OCI-LY7 (cell line): ENCODE measurements around the gene SGF29. TPM values are rescaled to one million over a fixed set of nuclear protein-coding genes. Genes with fewer than 3 reads are reported as not detected.

ENCODE experiments used
- BruUV-seq: library from RNA; stranded (reverse); fragments of 400-500 nt; replicated peaks from 2 replicates; lab custom pipeline; 2021; lab: Mats Ljungman, UMichigan
- CTCF ChIA-PET: fragments of 300-600 bp; sonication (Branson Sonifier 250); formaldehyde crosslinking; loops from one replicate; lab custom pipeline; 2022; ENCODE audit warnings: antibody characterized with exemption; ENCODE audit not compliant: unreplicated experiment; lab: Charles Lee
- POLR2A ChIA-PET: fragments of 300-600 bp; sonication (Branson Sonifier 250); formaldehyde crosslinking; loops from one replicate; lab custom pipeline; 2022; ENCODE audit warnings: antibody characterized with exemption; lab: Charles Lee
- DNase-seq: peaks from one replicate; pipeline ENCODE4 v3.0.0-alpha.2; 2015; ENCODE audit warnings: low spot score
- H2AFZ ChIP-seq: fragments of 200-600 bp; sonication (generic), shearing (Covaris generic); 2 replicates; pipeline ENCODE4 v1.6.1; 2014; ENCODE audit warnings: mild to moderate bottlenecking, antibody characterized with exemption, low read length, moderate library complexity
- H3K27ac ChIP-seq: fragments of 200-600 bp; sonication (generic); 2 replicates; pipeline ENCODE4 v1.5.1; 2014; ENCODE audit warnings: mixed run types, low read depth, mild to moderate bottlenecking, moderate library complexity, low read length, inconsistent platforms; ENCODE audit not compliant: poor library complexity, severe bottlenecking
- H3K36me3 ChIP-seq: fragments of 200-600 bp; sonication (generic); 2 replicates; pipeline ENCODE4 v1.6.1; 2014; ENCODE audit warnings: mild to moderate bottlenecking, antibody characterized with exemption, low read length, moderate library complexity, mixed read lengths; ENCODE audit not compliant: insufficient read depth
- H3K4me1 ChIP-seq: fragments of 200-600 bp; sonication (generic); 2 replicates; pipeline ENCODE4 v1.5.1; 2014; ENCODE audit warnings: mild to moderate bottlenecking, low read length; ENCODE audit not compliant: insufficient read depth, poor library complexity, severe bottlenecking
- H3K4me2 ChIP-seq: fragments of 200-600 bp; sonication (generic); 2 replicates; pipeline ENCODE4 v1.6.1; 2014; ENCODE audit warnings: mild to moderate bottlenecking, low read length
- H3K4me3 ChIP-seq: fragments of 200-600 bp; sonication (generic); 2 replicates; pipeline ENCODE4 v1.5.1; 2014; ENCODE audit warnings: mild to moderate bottlenecking, low read depth, low read length; ENCODE audit not compliant: poor library complexity, severe bottlenecking
- H3K79me2 ChIP-seq: fragments of 200-600 bp; sonication (generic); 2 replicates; pipeline ENCODE4 v1.6.1; 2016; ENCODE audit warnings: low read depth, mild to moderate bottlenecking, low read length, moderate library complexity, mixed read lengths; ENCODE audit not compliant: insufficient read depth
- H3K9me2 ChIP-seq: fragments of 200-600 bp; sonication (generic); 2 replicates; pipeline ENCODE4 v1.6.1; 2016; ENCODE audit warnings: mild to moderate bottlenecking, low read length, mixed read lengths; ENCODE audit not compliant: insufficient read depth
- H3K9me3 ChIP-seq: fragments of 200-600 bp; sonication (generic); 2 replicates; pipeline ENCODE4 v1.6.1; 2014; ENCODE audit warnings: mild to moderate bottlenecking, mixed run types, low read length, mixed read lengths
- H4K20me1 ChIP-seq: fragments of 200-600 bp; sonication (generic); 2 replicates; pipeline ENCODE4 v1.6.1; 2014; ENCODE audit warnings: mild to moderate bottlenecking, antibody characterized with exemption, low read length, moderate library complexity, mixed read lengths; ENCODE audit not compliant: insufficient read depth
- EZH2phosphoT487 ChIP-seq: fragments of 200-600 bp; sonication (generic); IDR thresholded peaks from 2 replicates; pipeline ENCODE4 v1.6.1; 2018; ENCODE audit warnings: low read depth, borderline replicate concordance, mild to moderate bottlenecking, mixed run types, antibody characterized with exemption, low read length, moderate library complexity, mixed read lengths
- intact Hi-C: fragments of 100-400 bp; cut with micrococcal nuclease; formaldehyde crosslinking; loops from one replicate; pipeline ENCODE4 v1.10.0; 2022; ENCODE audit not compliant: unreplicated experiment
- total RNA-seq, 2 experiments: library from RNA; depleted of rRNA in 1 of 2; stranded (reverse); fragments of >200 nt in 1 of 2; shearing (Covaris generic) in 1 of 2; gene quantifications; 2 replicates each; pipeline ENCODE4 v1.2.3, GENCODE V29; 2014 to 2022
- TF ChIP-seq, protein P1 (sequence below): fragments of 200-600 bp; sonication (generic); conservative IDR thresholded peaks from 2 replicates; pipeline ENCODE4 v1.5.1; 2014; ENCODE audit warnings: mild to moderate bottlenecking, antibody characterized with exemption, low read length, moderate library complexity, mixed read lengths

The SGF29 gene
- total RNA-seq, 2 experiments from 2014 or later: 22.6 to 32.0 TPM

DNA sequence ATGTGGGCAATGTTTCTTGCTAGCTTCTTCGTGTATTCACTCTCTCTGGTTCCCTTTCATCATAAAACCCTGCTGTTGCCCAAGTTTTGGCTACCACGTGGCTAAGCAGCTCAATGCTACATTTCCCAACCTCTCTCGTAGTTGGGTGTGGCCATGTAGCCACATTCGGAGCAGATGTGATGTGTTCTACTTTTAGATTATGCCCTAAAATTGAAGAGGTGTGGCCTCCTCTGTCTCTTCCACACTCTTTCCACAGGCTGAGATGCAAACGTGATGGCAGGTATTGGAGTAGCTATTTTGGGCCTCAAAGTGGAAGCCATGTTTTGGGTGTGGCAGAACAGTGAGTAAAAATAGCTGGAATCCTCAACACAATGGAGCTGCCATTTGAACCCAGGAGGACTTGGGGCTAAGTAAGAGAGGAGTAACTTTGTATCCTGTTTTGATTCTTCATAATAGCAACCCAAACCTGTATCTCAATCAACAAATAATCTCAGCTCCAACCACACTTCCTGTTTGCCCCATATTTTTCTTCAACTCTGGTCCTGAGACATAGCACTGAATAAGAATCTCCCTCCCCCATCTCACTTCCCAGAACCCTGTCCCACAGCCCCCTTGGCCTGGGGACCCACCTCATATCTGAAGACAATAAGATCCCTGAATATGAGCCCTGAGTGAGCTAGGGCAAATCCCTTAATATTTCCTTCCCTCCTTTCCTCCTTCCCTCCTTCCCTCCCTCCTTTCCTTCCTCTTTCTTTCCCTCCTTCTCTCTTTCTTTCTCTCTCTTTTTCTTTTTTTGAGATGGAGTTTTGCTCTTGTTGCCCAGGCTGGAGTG, 19.0 kb upstream of the SGF29 start:
- Histone ChIP-seq H3K4me1 (no peaks in the 10 kb centered on the region), H3K79me2 (no peaks in the 10 kb centered on the region), H3K4me3 (no peak overlapping the region), H4K20me1 (no peaks in the 10 kb centered on the region), H3K27ac (no peak overlapping the region), H3K36me3 (no peaks in the 10 kb centered on the region), H3K9me2 (no peaks in the 10 kb centered on the region), H2AFZ (no peak overlapping the region), H3K4me2 (no peak overlapping the region), H3K9me3 (no peaks in the 10 kb centered on the region)
- TF ChIP-seq, protein P1, sequence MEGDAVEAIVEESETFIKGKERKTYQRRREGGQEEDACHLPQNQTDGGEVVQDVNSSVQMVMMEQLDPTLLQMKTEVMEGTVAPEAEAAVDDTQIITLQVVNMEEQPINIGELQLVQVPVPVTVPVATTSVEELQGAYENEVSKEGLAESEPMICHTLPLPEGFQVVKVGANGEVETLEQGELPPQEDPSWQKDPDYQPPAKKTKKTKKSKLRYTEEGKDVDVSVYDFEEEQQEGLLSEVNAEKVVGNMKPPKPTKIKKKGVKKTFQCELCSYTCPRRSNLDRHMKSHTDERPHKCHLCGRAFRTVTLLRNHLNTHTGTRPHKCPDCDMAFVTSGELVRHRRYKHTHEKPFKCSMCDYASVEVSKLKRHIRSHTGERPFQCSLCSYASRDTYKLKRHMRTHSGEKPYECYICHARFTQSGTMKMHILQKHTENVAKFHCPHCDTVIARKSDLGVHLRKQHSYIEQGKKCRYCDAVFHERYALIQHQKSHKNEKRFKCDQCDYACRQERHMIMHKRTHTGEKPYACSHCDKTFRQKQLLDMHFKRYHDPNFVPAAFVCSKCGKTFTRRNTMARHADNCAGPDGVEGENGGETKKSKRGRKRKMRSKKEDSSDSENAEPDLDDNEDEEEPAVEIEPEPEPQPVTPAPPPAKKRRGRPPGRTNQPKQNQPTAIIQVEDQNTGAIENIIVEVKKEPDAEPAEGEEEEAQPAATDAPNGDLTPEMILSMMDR: no peak
- TF ChIP-seq EZH2phosphoT487: no peak
- intact Hi-C loops: no loop called here
- DNase-seq: no peak
- BruUV-seq: no TSS peak
- ChIA-PET POLR2A (no interaction called here), CTCF (no interaction called here)

DNA sequence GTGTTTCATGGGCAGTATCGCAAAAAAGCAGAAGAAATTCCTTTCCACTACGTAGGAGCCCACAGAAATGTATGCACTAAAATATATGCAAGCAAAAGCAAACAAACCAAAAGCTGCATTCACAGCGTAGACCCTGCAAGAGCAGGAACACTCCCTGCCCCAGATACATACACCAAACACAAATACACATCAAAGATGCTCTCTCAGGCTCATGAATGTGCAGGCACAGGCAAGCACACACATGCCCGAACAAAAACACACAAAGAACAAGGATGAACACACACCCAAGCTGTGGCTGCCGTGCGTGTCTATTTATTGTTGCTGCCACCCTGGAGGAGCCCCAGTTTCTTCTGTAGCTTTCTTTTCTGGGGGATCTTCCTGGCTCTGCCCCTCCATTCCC, 16.6 kb upstream of the SGF29 start:
- DNase-seq: no peak
- no peak overlapping the region for H3K4me3 ChIP-seq
- no peaks in the 10 kb centered on the region for H4K20me1 ChIP-seq
- H3K9me3 ChIP-seq: no peaks in the 10 kb centered on the region
- no peaks in the 10 kb centered on the region for H3K4me1 ChIP-seq
- no peak overlapping the region for H3K4me2 ChIP-seq
- no peaks in the 10 kb centered on the region for H3K9me2 ChIP-seq
- no TSS peak for BruUV-seq
- H3K36me3 ChIP-seq: no peaks in the 10 kb centered on the region
- TF ChIP-seq EZH2phosphoT487: no peak
- TF ChIP-seq, protein P1: no peak
- ChIA-PET CTCF (no interaction called here), POLR2A (no interaction called here)
- no peak overlapping the region for H3K27ac ChIP-seq
- intact Hi-C loops: no loop called here
- H2AFZ ChIP-seq: no peak overlapping the region
- no peaks in the 10 kb centered on the region for H3K79me2 ChIP-seq
